Endothelial cell of umbilical vein (primary cell): ENCODE results near the gene NOTCH2. TPM values are rescaled to one million over a fixed set of nuclear protein-coding genes. Genes with fewer than 3 reads are reported as not detected.

ENCODE experiments used
- BruUV-seq: library from RNA; stranded (reverse); fragments of 400-500 nt; replicated peaks from 2 replicates; lab custom pipeline; 2021; lab: Mats Ljungman, UMichigan
- CTCF ChIA-PET: fragments of 300-600, 350-600 bp; sonication (Branson Sonifier 250); formaldehyde crosslinking; loops from one replicate; lab custom pipeline; 2021; ENCODE audit warnings: antibody characterized with exemption, inconsistent platforms; lab: Charles Lee
- POLR2A ChIA-PET: fragments of 300-600, 350-600 bp; sonication (Branson Sonifier 250); formaldehyde crosslinking; loops from one replicate; lab custom pipeline; 2021; ENCODE audit warnings: antibody characterized with exemption, inconsistent platforms; lab: Charles Lee
- DNase-seq: peaks from one replicate; pipeline ENCODE4 v3.0.0-alpha.2; 2011; ENCODE audit warnings: low read depth, low spot score
- FAIRE-seq: peaks from 2 replicates; lab custom pipeline; 2011; peaks lifted over from hg19 to GRCh38; lab: Jason Lieb, UNC
- H2AFZ ChIP-seq: 2 replicates; pipeline ENCODE4 v1.6.0; 2012; ENCODE audit warnings: low read depth, low read length, control low read depth, inconsistent platforms
- H3K27ac ChIP-seq: 2 replicates; pipeline ENCODE4 v1.5.1; 2011; ENCODE audit warnings: low read depth, mild to moderate bottlenecking, control low read depth, low read length, moderate library complexity; ENCODE audit not compliant: insufficient read depth
- H3K27me3 ChIP-seq, 2 experiments: 2 replicates each; pipeline versions ENCODE4 v1.6.0 to v1.6.1; 2011; ENCODE audit warnings: low read length in 2 of 2, mixed read lengths in 1 of 2; ENCODE audit not compliant: control insufficient read depth in 2 of 2, insufficient read depth in 2 of 2
- H3K36me3 ChIP-seq, 2 experiments: 2 replicates in 1 of 2; 3 replicates in 1 of 2; pipeline ENCODE4 v1.5.1; 2011; ENCODE audit warnings: low read length in 2 of 2, mild to moderate bottlenecking in 1 of 2, moderate library complexity in 1 of 2; ENCODE audit not compliant: control insufficient read depth in 2 of 2, insufficient read depth in 2 of 2; ENCODE audit errors: extremely low read depth in 1 of 2
- H3K4me1 ChIP-seq: 3 replicates; pipeline ENCODE4 v1.5.1; 2011; ENCODE audit warnings: mild to moderate bottlenecking, low read length; ENCODE audit not compliant: control insufficient read depth, insufficient read depth; ENCODE audit errors: extremely low read depth
- H3K4me2 ChIP-seq: 2 replicates; pipeline ENCODE4 v1.6.1; 2011; ENCODE audit warnings: low read length, control low read depth, mixed read lengths; ENCODE audit not compliant: insufficient read depth
- H3K4me3 ChIP-seq, 3 experiments: fragments of 200-600 bp in 1 of 3; sonication (generic), shearing (Covaris generic) in 1 of 3; replicated peaks in 1 of 3; 2 replicates each; pipeline ENCODE4 v1.5.1; 2011 to 2016; ENCODE audit warnings: control low read depth in 3 of 3, low read length in 3 of 3, mild to moderate bottlenecking in 2 of 3, inconsistent platforms in 1 of 3, low read depth in 1 of 3, moderate library complexity in 1 of 3; ENCODE audit not compliant: insufficient read depth in 1 of 3
- H3K79me2 ChIP-seq: 2 replicates; pipeline ENCODE4 v1.6.0; 2012; ENCODE audit warnings: low read length, inconsistent platforms; ENCODE audit not compliant: control insufficient read depth, insufficient read depth
- H3K9ac ChIP-seq: replicated peaks from 2 replicates; pipeline ENCODE3; 2011; ENCODE audit warnings: low read length, control low read depth; ENCODE audit not compliant: insufficient read depth; ENCODE audit errors: extremely low read depth
- H3K9me1 ChIP-seq: replicated peaks from 3 replicates; pipeline ENCODE4 v1.6.0; 2011; ENCODE audit warnings: mild to moderate bottlenecking, low read length; ENCODE audit not compliant: control insufficient read depth, insufficient read depth; ENCODE audit errors: extremely low read depth
- H3K9me3 ChIP-seq: replicated peaks from 2 replicates; pipeline ENCODE4 v1.5.1; 2012; ENCODE audit warnings: low read length, inconsistent platforms; ENCODE audit not compliant: control insufficient read depth, insufficient read depth
- H4K20me1 ChIP-seq: replicated peaks from 2 replicates; pipeline ENCODE3; 2011; ENCODE audit warnings: mild to moderate bottlenecking, low read length; ENCODE audit not compliant: control insufficient read depth, insufficient read depth; ENCODE audit errors: extremely low read depth
- CTCF ChIP-seq, 2 donors: IDR thresholded peaks; 1 replicate in 1 of 2; 2 replicates in 1 of 2; pipeline ENCODE4 v1.5.1; 2011; ENCODE audit warnings: low read length in 2 of 2, mild to moderate bottlenecking in 2 of 2, moderate library complexity in 2 of 2, control low read depth in 1 of 2, inconsistent platforms in 1 of 2, low read depth in 1 of 2; ENCODE audit not compliant: insufficient read depth in 1 of 2; ENCODE audit errors: extremely low read depth in 1 of 2
- EZH2 ChIP-seq: IDR thresholded peaks from 2 replicates; pipeline ENCODE4 v1.6.1; 2012; ENCODE audit warnings: borderline replicate concordance, low read depth, mild to moderate bottlenecking, moderate library complexity, low read length, inconsistent platforms; ENCODE audit not compliant: severe bottlenecking
- FOS ChIP-seq: IDR thresholded peaks from 2 replicates; pipeline ENCODE4 v1.6.1; 2011; ENCODE audit warnings: mild to moderate bottlenecking, low read length, moderate library complexity, borderline replicate concordance; ENCODE audit not compliant: insufficient read depth
- GATA2 ChIP-seq: IDR thresholded peaks from 2 replicates; pipeline ENCODE4 v1.7.0; 2011; ENCODE audit warnings: low read depth, mild to moderate bottlenecking, moderate library complexity, mixed read lengths, low read length; ENCODE audit not compliant: insufficient read length, insufficient read depth
- JUN ChIP-seq: IDR thresholded peaks from 2 replicates; pipeline ENCODE4 v1.6.1; 2011; ENCODE audit warnings: borderline replicate concordance, low read depth; ENCODE audit not compliant: insufficient read length, insufficient read depth
- MAX ChIP-seq: IDR thresholded peaks from 2 replicates; pipeline ENCODE4 v1.6.1; 2011; ENCODE audit not compliant: insufficient read depth, insufficient read length
- MYC ChIP-seq: IDR thresholded peaks from one replicate; pipeline ENCODE4 v1.6.1; 2011; ENCODE audit warnings: mild to moderate bottlenecking, low read depth, low read length
- POLR2A ChIP-seq: IDR thresholded peaks from 2 replicates; pipeline ENCODE4 v1.6.1; 2012; ENCODE audit warnings: low read depth, mild to moderate bottlenecking, control low read depth, low read length
- dilution Hi-C: fragments of 300-500 bp; cut with MboI; formaldehyde crosslinking; loops from one replicate; pipeline ENCODE4 v1.15.0; 2019; ENCODE audit warnings: low sequenced_read_pairs; ENCODE audit not compliant: extremely low pct_ligation_motif_present
- intact Hi-C: fragments of 100-400 bp; cut with micrococcal nuclease; formaldehyde crosslinking; loops from one replicate; pipeline ENCODE4 v1.10.0; 2022
- polyA plus RNA-seq, 4 experiments: library from polyadenylated mRNA; depleted of rRNA in 3 of 4; stranded (reverse) in 3 of 4; unstranded in 1 of 4; fragments of >200 nt; gene quantifications; 2 replicates each; pipeline versions ENCODE4 v1.2.1 to v1.2.3, GENCODE V29; 2011 to 2012; ENCODE audit warnings: missing spikeins in 1 of 4
- total RNA-seq: library from RNA; stranded (reverse); gene quantifications from 2 replicates; pipeline ENCODE4 v1.2.3, GENCODE V29; 2021

Gene NOTCH2
- total and polyA plus RNA-seq, 2 donors (not counting 3 experiments of a cell fraction or from before 2014, with no cell fraction given) = 14.3 to 49.1 TPM

GRCh38 chr1:119902775-119903442 is 166.6 kb downstream of the NOTCH2 start:
- no peak overlapping the region for H3K9ac ChIP-seq
- no peak for FAIRE-seq
- no peaks in the 10 kb centered on the region for H3K4me1 ChIP-seq
- H3K9me3 ChIP-seq = no peaks in the 10 kb centered on the region
- no peak overlapping the region for H2AFZ ChIP-seq
- H3K27ac ChIP-seq = no peak overlapping the region
- intact Hi-C loops = no loop called here
- no peak overlapping the region for H3K4me2 ChIP-seq
- H3K9me1 ChIP-seq = no peaks in the 10 kb centered on the region
- dilution Hi-C loops = no loop called here
- no peak for DNase-seq
- TF ChIP-seq CTCF (IDR thresholded peaks at IDR 0.05; ENCODE audit: extremely low read depth in 1 of 2, insufficient read depth in 1 of 2, low read depth in 1 of 2, low read length in 2 of 2) (no peak), JUN (no peak), FOS (no peak), MYC (no peak), POLR2A (no peak), MAX (no peak), EZH2 (no peak), GATA2 (no peak)
- no peaks in the 10 kb centered on the region for H3K79me2 ChIP-seq
- ChIA-PET POLR2A (no interaction called here), CTCF (no interaction called here)
- peaks cover 6 to 22% of the 10 kb centered on the region in 2 experiments for H3K27me3 ChIP-seq
- no TSS peak for BruUV-seq
- no peak overlapping the region for H3K4me3 ChIP-seq
- no peaks in the 10 kb centered on the region for H4K20me1 ChIP-seq
- no peaks in the 10 kb centered on the region for H3K36me3 ChIP-seq
